ENCODE data around the gene FARSB.

DNA sequence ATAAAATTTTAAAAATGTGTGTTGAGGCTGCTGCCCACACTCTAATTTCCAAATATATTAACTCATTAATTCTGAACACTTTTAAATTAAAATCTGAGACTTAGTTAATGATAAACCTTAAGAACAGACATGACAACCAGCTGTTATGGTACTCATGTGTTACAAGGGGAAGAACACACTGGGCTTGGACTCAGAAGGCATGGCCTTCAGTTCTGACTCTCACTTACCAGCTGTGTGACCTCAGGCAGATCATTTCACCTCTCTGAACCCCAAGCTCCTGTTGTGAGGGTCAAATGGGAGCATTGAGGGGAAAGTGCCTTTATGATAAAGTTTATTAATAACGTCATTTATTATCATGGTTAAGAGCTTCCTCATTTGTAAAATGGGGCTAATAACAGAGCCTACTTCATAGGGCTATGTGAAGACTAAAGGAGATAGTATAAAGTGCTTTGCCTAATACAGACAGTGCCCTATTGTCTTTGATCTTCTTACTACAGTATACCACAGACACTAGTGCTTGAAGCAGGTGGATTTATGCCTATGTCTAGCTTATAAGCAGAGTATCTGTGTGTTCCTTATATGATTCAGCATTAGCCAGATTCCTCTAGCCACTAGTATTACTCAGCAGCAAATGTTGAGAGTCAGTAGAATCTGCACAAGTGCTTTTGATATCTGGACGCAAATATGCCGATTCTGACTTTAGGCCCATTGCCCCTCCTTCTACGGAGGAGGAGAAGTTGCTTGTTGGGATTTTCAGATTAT lies 131.9 kb downstream of the FARSB start:
- TF ChIP-seq, protein P1, sequence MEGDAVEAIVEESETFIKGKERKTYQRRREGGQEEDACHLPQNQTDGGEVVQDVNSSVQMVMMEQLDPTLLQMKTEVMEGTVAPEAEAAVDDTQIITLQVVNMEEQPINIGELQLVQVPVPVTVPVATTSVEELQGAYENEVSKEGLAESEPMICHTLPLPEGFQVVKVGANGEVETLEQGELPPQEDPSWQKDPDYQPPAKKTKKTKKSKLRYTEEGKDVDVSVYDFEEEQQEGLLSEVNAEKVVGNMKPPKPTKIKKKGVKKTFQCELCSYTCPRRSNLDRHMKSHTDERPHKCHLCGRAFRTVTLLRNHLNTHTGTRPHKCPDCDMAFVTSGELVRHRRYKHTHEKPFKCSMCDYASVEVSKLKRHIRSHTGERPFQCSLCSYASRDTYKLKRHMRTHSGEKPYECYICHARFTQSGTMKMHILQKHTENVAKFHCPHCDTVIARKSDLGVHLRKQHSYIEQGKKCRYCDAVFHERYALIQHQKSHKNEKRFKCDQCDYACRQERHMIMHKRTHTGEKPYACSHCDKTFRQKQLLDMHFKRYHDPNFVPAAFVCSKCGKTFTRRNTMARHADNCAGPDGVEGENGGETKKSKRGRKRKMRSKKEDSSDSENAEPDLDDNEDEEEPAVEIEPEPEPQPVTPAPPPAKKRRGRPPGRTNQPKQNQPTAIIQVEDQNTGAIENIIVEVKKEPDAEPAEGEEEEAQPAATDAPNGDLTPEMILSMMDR (IDR thresholded peaks at IDR 0.05) = no peak
- TF ChIP-seq POLR2A (IDR thresholded peaks at IDR 0.05) = no peak

All from thyroid gland (tissue), 4 donors.